Measurements from ENCODE around the gene REXO4. TPM values are rescaled to one million over a fixed set of nuclear protein-coding genes. Genes with fewer than 3 reads are reported as not detected.
A peak's percentile ranks its signal among the peaks of the same experiment; 100 is the strongest.

Gene REXO4
- total and polyA plus RNA-seq, 2 of the 13 experiments (the other 11 are each of a cell fraction or from before 2014, with no cell fraction given) = 18.5 to 30.4 TPM

DNA sequence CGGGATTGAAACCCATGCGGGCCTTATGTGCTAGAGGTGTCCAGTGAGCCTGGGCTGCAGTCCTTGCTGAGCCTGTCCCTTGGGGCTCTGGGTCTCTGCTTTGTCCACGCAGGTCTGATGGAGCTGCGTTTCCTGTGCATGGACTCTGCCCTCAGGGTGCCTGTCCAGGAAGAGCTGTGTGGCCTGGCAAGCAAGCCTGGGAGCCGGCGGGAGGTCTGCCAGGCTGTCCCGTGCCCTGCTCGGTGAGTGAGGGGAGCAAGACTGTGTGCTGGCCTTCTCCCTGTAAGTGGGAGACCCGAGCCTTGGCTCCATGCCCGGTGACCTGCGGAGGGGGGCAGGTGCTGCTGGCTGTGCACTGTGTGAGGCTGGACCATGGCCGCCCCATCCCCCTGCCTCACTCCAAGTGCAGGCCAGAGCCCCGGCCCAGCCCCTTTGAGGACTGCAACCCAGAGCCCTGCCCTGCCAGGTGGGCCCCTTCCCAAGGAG, 30.7 kb upstream of the REXO4 start (continued):
- TF ChIP-seq MIER3 (CRISPR knock-in tag; IDR thresholded peaks at IDR 0.05; ENCODE audit: borderline replicate concordance) (no peak), ZNF7 (CRISPR knock-in tag; IDR thresholded peaks at IDR 0.05) (no peak), MEIS2 (CRISPR knock-in tag; IDR thresholded peaks at IDR 0.05) (no peak), ZNF331 (CRISPR knock-in tag; IDR thresholded peaks at IDR 0.05) (no peak), CEBPZ (IDR thresholded peaks at IDR 0.05; ENCODE audit: low read length) (no peak), KDM4B (CRISPR knock-in tag; IDR thresholded peaks at IDR 0.05) (no peak), ZNF263 (CRISPR knock-in tag; IDR thresholded peaks at IDR 0.05) (no peak), NFYC (CRISPR knock-in tag; IDR thresholded peaks at IDR 0.05) (no peak), ZSCAN5A (CRISPR knock-in tag; IDR thresholded peaks at IDR 0.05; ENCODE audit: borderline replicate concordance) (no peak), ZNF766 (CRISPR knock-in tag; IDR thresholded peaks at IDR 0.05; ENCODE audit: borderline replicate concordance) (no peak), ZNF256 (CRISPR knock-in tag; conservative IDR thresholded peaks at IDR 0.05) (no peak), ZNF605 (CRISPR knock-in tag; IDR thresholded peaks at IDR 0.05) (no peak)
- TF ChIP-seq, protein P1, sequence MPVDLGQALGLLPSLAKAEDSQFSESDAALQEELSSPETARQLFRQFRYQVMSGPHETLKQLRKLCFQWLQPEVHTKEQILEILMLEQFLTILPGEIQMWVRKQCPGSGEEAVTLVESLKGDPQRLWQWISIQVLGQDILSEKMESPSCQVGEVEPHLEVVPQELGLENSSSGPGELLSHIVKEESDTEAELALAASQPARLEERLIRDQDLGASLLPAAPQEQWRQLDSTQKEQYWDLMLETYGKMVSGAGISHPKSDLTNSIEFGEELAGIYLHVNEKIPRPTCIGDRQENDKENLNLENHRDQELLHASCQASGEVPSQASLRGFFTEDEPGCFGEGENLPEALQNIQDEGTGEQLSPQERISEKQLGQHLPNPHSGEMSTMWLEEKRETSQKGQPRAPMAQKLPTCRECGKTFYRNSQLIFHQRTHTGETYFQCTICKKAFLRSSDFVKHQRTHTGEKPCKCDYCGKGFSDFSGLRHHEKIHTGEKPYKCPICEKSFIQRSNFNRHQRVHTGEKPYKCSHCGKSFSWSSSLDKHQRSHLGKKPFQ (CRISPR knock-in tag; IDR thresholded peaks at IDR 0.05; ENCODE audit: insufficient replicate concordance) = no peak
- TF ChIP-seq, protein P2, sequence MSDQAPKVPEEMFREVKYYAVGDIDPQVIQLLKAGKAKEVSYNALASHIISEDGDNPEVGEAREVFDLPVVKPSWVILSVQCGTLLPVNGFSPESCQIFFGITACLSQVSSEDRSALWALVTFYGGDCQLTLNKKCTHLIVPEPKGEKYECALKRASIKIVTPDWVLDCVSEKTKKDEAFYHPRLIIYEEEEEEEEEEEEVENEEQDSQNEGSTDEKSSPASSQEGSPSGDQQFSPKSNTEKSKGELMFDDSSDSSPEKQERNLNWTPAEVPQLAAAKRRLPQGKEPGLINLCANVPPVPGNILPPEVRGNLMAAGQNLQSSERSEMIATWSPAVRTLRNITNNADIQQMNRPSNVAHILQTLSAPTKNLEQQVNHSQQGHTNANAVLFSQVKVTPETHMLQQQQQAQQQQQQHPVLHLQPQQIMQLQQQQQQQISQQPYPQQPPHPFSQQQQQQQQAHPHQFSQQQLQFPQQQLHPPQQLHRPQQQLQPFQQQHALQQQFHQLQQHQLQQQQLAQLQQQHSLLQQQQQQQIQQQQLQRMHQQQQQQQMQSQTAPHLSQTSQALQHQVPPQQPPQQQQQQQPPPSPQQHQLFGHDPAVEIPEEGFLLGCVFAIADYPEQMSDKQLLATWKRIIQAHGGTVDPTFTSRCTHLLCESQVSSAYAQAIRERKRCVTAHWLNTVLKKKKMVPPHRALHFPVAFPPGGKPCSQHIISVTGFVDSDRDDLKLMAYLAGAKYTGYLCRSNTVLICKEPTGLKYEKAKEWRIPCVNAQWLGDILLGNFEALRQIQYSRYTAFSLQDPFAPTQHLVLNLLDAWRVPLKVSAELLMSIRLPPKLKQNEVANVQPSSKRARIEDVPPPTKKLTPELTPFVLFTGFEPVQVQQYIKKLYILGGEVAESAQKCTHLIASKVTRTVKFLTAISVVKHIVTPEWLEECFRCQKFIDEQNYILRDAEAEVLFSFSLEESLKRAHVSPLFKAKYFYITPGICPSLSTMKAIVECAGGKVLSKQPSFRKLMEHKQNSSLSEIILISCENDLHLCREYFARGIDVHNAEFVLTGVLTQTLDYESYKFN (CRISPR knock-in tag; conservative IDR thresholded peaks at IDR 0.05) = peak; percentile 45; the same call in 1 of the 2 replicates
- TF ChIP-seq, protein P3, sequence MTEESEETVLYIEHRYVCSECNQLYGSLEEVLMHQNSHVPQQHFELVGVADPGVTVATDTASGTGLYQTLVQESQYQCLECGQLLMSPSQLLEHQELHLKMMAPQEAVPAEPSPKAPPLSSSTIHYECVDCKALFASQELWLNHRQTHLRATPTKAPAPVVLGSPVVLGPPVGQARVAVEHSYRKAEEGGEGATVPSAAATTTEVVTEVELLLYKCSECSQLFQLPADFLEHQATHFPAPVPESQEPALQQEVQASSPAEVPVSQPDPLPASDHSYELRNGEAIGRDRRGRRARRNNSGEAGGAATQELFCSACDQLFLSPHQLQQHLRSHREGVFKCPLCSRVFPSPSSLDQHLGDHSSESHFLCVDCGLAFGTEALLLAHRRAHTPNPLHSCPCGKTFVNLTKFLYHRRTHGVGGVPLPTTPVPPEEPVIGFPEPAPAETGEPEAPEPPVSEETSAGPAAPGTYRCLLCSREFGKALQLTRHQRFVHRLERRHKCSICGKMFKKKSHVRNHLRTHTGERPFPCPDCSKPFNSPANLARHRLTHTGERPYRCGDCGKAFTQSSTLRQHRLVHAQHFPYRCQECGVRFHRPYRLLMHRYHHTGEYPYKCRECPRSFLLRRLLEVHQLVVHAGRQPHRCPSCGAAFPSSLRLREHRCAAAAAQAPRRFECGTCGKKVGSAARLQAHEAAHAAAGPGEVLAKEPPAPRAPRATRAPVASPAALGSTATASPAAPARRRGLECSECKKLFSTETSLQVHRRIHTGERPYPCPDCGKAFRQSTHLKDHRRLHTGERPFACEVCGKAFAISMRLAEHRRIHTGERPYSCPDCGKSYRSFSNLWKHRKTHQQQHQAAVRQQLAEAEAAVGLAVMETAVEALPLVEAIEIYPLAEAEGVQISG (CRISPR knock-in tag; IDR thresholded peaks at IDR 0.05) = peak; percentile 29; the same call in 1 of the 2 replicates
